ENCODE measurements around the gene CD84.
A peak's percentile ranks its signal among the peaks of the same experiment; 100 is the strongest.

DNA sequence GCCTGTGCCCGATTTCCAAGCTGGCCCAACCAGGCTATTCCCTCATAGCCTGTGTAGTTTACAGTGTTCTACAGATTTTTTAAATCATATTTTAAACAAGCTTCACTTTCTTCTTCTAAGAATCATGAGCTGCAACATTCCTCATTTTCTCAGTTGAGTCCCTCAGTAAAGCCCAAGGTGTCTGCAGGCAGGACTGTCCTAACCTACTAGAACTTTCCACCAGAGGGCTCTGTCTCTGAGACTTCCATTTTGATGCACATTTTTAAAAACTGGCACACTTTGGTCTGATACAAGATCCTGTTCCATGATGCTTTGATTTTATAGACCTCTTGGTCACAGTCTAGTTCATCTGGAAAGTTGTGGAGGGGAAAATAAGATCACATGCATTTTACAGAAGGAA, 34.6 kb downstream of the CD84 start:
- TF ChIP-seq CTCF (IDR thresholded peaks at IDR 0.05), result peak; percentile 28 to 61 (median 50)
- no peak for TF ChIP-seq POLR2A (IDR thresholded peaks at IDR 0.05)

Measured in Peyer's patch (tissue), 4 donors.